Stomach (tissue), 9 donors: ENCODE measurements around the gene IER5. TPM values are rescaled to one million over a fixed set of nuclear protein-coding genes. Genes with fewer than 3 reads are reported as not detected.

Experiments used
- DNase-seq, 2 donors: peaks; one replicate each; pipeline versions ENCODE4 v3.0.0 to v3.0.0-alpha.2; 2013 to 2019
- H3K27ac ChIP-seq, 5 donors: fragments of 200-600 bp in 4 of 5; sonication (generic) in 4 of 5; one replicate each; pipeline ENCODE4 v1.5.1; 2013 to 2019; ENCODE audit warnings: mild to moderate bottlenecking in 1 of 5, moderate library complexity in 1 of 5
- H3K27me3 ChIP-seq, 3 donors: fragments of 200-600 bp; sonication (generic); one replicate each; pipeline ENCODE4 v1.5.1; 2017 to 2019; ENCODE audit warnings: mixed run types in 1 of 3
- H3K36me3 ChIP-seq, 4 donors: fragments of 200-600 bp; sonication (generic); 1 replicate in 3 of 4; 2 replicates in 1 of 4; pipeline ENCODE4 v1.5.1; 2016 to 2019
- H3K4me1 ChIP-seq, 4 donors: fragments of 200-600 bp; sonication (generic); one replicate each; pipeline ENCODE4 v1.5.1; 2016 to 2019
- H3K4me3 ChIP-seq, 4 donors: fragments of 200-600 bp; sonication (generic) in 3 of 4; one replicate each; pipeline ENCODE4 v1.5.1; 2016 to 2019; ENCODE audit warnings: mild to moderate bottlenecking in 1 of 4
- H3K9me3 ChIP-seq, 4 donors: fragments of 200-600 bp; sonication (generic); one replicate each; pipeline ENCODE4 v1.5.1; 2016 to 2019
- CTCF ChIP-seq, 7 experiments: fragments of 450-650 bp in 4 of 7; fragments of 200-600 bp in 3 of 7; sonication (generic) in 3 of 7; IDR thresholded peaks; one replicate each; pipeline ENCODE4 v1.5.1; 2016 to 2019; ENCODE audit warnings: antibody characterized with exemption in 7 of 7, control low read depth in 2 of 7, mild to moderate bottlenecking in 1 of 7
- EP300 ChIP-seq: sonication (generic); formaldehyde crosslinking; IDR thresholded peaks from one replicate; pipeline ENCODE4 v1.6.1; 2017; ENCODE audit warnings: antibody characterized with exemption
- POLR2A ChIP-seq, 4 donors: fragments of 450-650 bp; IDR thresholded peaks; one replicate each; pipeline ENCODE4 v1.6.1; 2016; ENCODE audit warnings: antibody characterized with exemption in 4 of 4, control low read depth in 2 of 4, mild to moderate bottlenecking in 1 of 4, moderate library complexity in 1 of 4
- POLR2AphosphoS5 ChIP-seq, 3 donors: sonication (generic); formaldehyde crosslinking; IDR thresholded peaks; one replicate each; pipeline ENCODE4 v1.6.1; 2016; ENCODE audit warnings: antibody characterized with exemption in 3 of 3
- WGBS, 5 donors: extraction: QIAGEN DNeasy Blood & Tissue Kit in 3 of 5; methylation state at CpG; one replicate each; pipeline versions ENCODE4 v1.1.5 to v1.1.7; 2013 to 2018; 5-methylcytosine and 5-hydroxymethylcytosine counted together
- intact Hi-C: fragments of 100-400 bp; cut with DNase I; formaldehyde crosslinking; loops from one replicate; pipeline ENCODE4 v1.15.1; 2023; ENCODE audit warnings: low total_unique reads
- polyA plus RNA-seq, 3 donors: library from polyadenylated mRNA; stranded (reverse); fragments of 200-250 nt; gene quantifications; one replicate each; pipeline ENCODE4 v1.2.3, GENCODE V29; 2013
- total RNA-seq, 5 donors: library from RNA; depleted of rRNA; stranded (reverse); fragments of >200 nt; gene quantifications; one replicate each; pipeline versions ENCODE4 v1.1.0 to v1.2.3, GENCODE V29; 2014 to 2016
- donor health status: healthy with polysubstance abuse.
- donor health status: Bipolar disorder and iron deficiency.
- donor health status: healthy.

IER5 gene
- total and polyA plus RNA-seq, 8 donors, result 1.2 to 33.3 (median 10.2) TPM

- DNase-seq, result no peak
- H3K4me3 ChIP-seq, result no peak overlapping the region
- 91 to 96% (median 94%) methylated on average over 8 of the region's 8 CpGs for WGBS, 5 donors
- intact Hi-C loops, result no loop called here
- H3K9me3 ChIP-seq, result no peaks in the 10 kb centered on the region
- peaks cover 0 to 6% (median 2%) of the 10 kb centered on the region in 4 donors for H3K36me3 ChIP-seq
- TF ChIP-seq POLR2A (IDR thresholded peaks at IDR 0.05) (no peak), POLR2AphosphoS5 (IDR thresholded peaks at IDR 0.05) (no peak), EP300 (no peak), CTCF (IDR thresholded peaks at IDR 0.05) (no peak)
- H3K4me1 ChIP-seq, result peaks cover 6 to 75% (median 51%) of the 10 kb centered on the region in 4 donors
- no peaks in the 10 kb centered on the region for H3K27me3 ChIP-seq
- H3K27ac ChIP-seq, result peak overlapping the region in 4 of 5 donors; percentile 49 to 76 (median 64)
Observed at GRCh38 chr1:181095260-181095659, 6.8 kb downstream of the IER5 start.

- Histone ChIP-seq H3K36me3 (peaks cover 0 to 6% (median 2%) of the 10 kb centered on the region in 4 donors), H3K27me3 (no peaks in the 10 kb centered on the region), H3K9me3 (no peaks in the 10 kb centered on the region), H3K27ac (peak overlapping the region; percentile 49 to 76 (median 58)), H3K4me1 (peaks cover 6 to 70% (median 48%) of the 10 kb centered on the region in 4 donors), H3K4me3 (no peak overlapping the region)
- TF ChIP-seq POLR2A (IDR thresholded peaks at IDR 0.05) (no peak), CTCF (IDR thresholded peaks at IDR 0.05) (no peak), POLR2AphosphoS5 (IDR thresholded peaks at IDR 0.05) (no peak), EP300 (no peak)
- intact Hi-C loops, result no loop called here
- WGBS, 5 donors, result 67 to 79% (median 78%) methylated on average over 5 of the region's 5 CpGs
- no peak for DNase-seq
Observed at GRCh38 chr1:181095763-181096184, 7.3 kb downstream of the IER5 start.

GRCh38 chr1:181097242-181097641 is 8.7 kb downstream of the IER5 start:
- intact Hi-C loops, result no loop called here
- WGBS, 5 donors, result 74 to 78% (median 75%) methylated on average over 7 of the region's 7 CpGs
- Histone ChIP-seq H3K4me3 (no peak overlapping the region), H3K27ac (peak overlapping the region; percentile 17 to 76 (median 58)), H3K36me3 (peaks cover 0 to 6% (median 2%) of the 10 kb centered on the region in 4 donors), H3K9me3 (no peaks in the 10 kb centered on the region), H3K4me1 (peaks cover 0 to 66% (median 42%) of the 10 kb centered on the region in 4 donors), H3K27me3 (no peaks in the 10 kb centered on the region)
- TF ChIP-seq POLR2AphosphoS5 (IDR thresholded peaks at IDR 0.05), result no peak
- TF ChIP-seq CTCF (IDR thresholded peaks at IDR 0.05), result no peak
- DNase-seq, result peak in 1 of 2 donors; percentile 38

GRCh38 chr1:181099152-181100014 is 10.9 kb downstream of the IER5 start:
- Histone ChIP-seq H3K4me3 (no peak overlapping the region), H3K4me1 (peaks cover 3 to 73% (median 40%) of the 10 kb centered on the region in 4 donors), H3K9me3 (no peaks in the 10 kb centered on the region), H3K36me3 (peaks cover 0 to 6% (median 0%) of the 10 kb centered on the region in 4 donors), H3K27me3 (no peaks in the 10 kb centered on the region), H3K27ac (peak overlapping the region in 1 of 5 donors; percentile 32)
- peak in 1 of 2 donors; percentile 48 for DNase-seq
- TF ChIP-seq POLR2A (IDR thresholded peaks at IDR 0.05), result no peak
- WGBS, 5 donors, result 32 to 44% (median 37%) methylated on average over 11 of the region's 11 CpGs
- intact Hi-C loops, result no loop called here
